Omental fat pad (tissue), 4 donors: Measurements from ENCODE around the gene LDLRAP1. TPM values are rescaled to one million over a fixed set of nuclear protein-coding genes. Genes with fewer than 3 reads are reported as not detected.
"Not testable (repeated sequence)": the region's sequence is repeated elsewhere in the genome, so short reads cannot be mapped to it uniquely, and the experiment has no call there.

ENCODE experiments used
- ATAC-seq: fragments of 150-250 bp; one replicate; pipeline ENCODE4 v1.9.1; 2016; ENCODE audit warnings: mild to moderate bottlenecking, moderate library complexity; ENCODE audit not compliant: low FRiP score
- DNase-seq: peaks from one replicate; pipeline ENCODE4 v3.0.0-alpha.2; 2019; ENCODE audit warnings: low spot score
- CTCF ChIP-seq, 3 donors: fragments of 450-650 bp; IDR thresholded peaks; one replicate each; pipeline ENCODE4 v1.5.1; 2016 to 2017; ENCODE audit warnings: antibody characterized with exemption in 3 of 3, mild to moderate bottlenecking in 3 of 3, moderate library complexity in 2 of 3
- total RNA-seq, 4 donors: library from RNA; depleted of rRNA; stranded (reverse); fragments of >200 nt; gene quantifications; one replicate each; pipeline ENCODE4 v1.1.0, GENCODE V29; 2016

The LDLRAP1 gene
- total RNA-seq, 4 donors from 2014 or later = 7.1 to 18.7 (median 15.8) TPM

- ATAC-seq = no peak
- no peak for TF ChIP-seq CTCF (IDR thresholded peaks at IDR 0.05)
- DNase-seq = no peak
These were observed 56.7 kb downstream of the LDLRAP1 start for GRCh38 chr1:25599969-25600610.

- ATAC-seq, DNase-seq: not testable (repeated sequence)
These were observed 57.7 kb downstream of the LDLRAP1 start for GRCh38 chr1:25600971-25601699.

GRCh38 chr1:25603779-25604538 lies 60.6 kb downstream of the LDLRAP1 start:
- not testable (repeated sequence) for ATAC-seq, DNase-seq

GRCh38 chr1:25607123-25607522 lies 63.7 kb downstream of the LDLRAP1 start:
- ATAC-seq = no peak
- no peak for DNase-seq
- TF ChIP-seq CTCF (IDR thresholded peaks at IDR 0.05) = no peak

- peak; percentile 80 for ATAC-seq
- DNase-seq = peak; percentile 87
- TF ChIP-seq CTCF (IDR thresholded peaks at IDR 0.05) = peak in 2 of 3 donors; percentile 17 to 77
These were observed 65.2 kb downstream of the LDLRAP1 start for GRCh38 chr1:25608488-25609178.

GRCh38 chr1:25609921-25610320 lies 66.5 kb downstream of the LDLRAP1 start:
- DNase-seq (no peak), ATAC-seq (no peak)
- TF ChIP-seq CTCF (IDR thresholded peaks at IDR 0.05) = no peak

GRCh38 chr1:25610822-25611630 lies 67.6 kb downstream of the LDLRAP1 start:
- DNase-seq (no peak), ATAC-seq (no peak)
- no peak for TF ChIP-seq CTCF (IDR thresholded peaks at IDR 0.05)
